ENCODE data around the gene GMIP. TPM values are rescaled to one million over a fixed set of nuclear protein-coding genes. Genes with fewer than 3 reads are reported as not detected.

Gene GMIP
- total and polyA plus RNA-seq, 2 of the 13 experiments (the other 11 are each of a cell fraction or from before 2014, with no cell fraction given), result 1.5 to 1.8 TPM

GRCh38 chr19:19663256-19664120 lies 20.0 kb upstream of the GMIP start, which contains the start of gene ATP13A1 (continued):
- TF ChIP-seq MIER2 (CRISPR knock-in tag; IDR thresholded peaks at IDR 0.05) (no peak), YY1 (IDR thresholded peaks at IDR 0.05; ENCODE audit: insufficient read depth, insufficient replicate concordance, low read depth, low read length) (peak; percentile 100), KAT7 (CRISPR knock-in tag; IDR thresholded peaks at IDR 0.05; ENCODE audit: borderline replicate concordance) (no peak; the same call in none of the 2 replicates), HMGXB3 (CRISPR knock-in tag; IDR thresholded peaks at IDR 0.05; ENCODE audit: borderline replicate concordance) (peak; percentile 19; the same call in 1 of the 2 replicates), REPIN1 (CRISPR knock-in tag; IDR thresholded peaks at IDR 0.05; ENCODE audit: borderline replicate concordance, low read depth) (peak; percentile 66; the same call in 1 of the 2 replicates), TRIM22 (IDR thresholded peaks at IDR 0.05) (no peak), ZNF580 (CRISPR knock-in tag; IDR thresholded peaks at IDR 0.05; ENCODE audit: borderline replicate concordance, low read depth) (no peak; the same call in 1 of the 2 replicates), HNF1A (IDR thresholded peaks at IDR 0.05; ENCODE audit: low read depth) (no peak), HNF1A (CRISPR knock-in tag; IDR thresholded peaks at IDR 0.05; ENCODE audit: borderline replicate concordance) (peak; percentile 23; the same call in 1 of the 2 replicates), DMAP1 (CRISPR knock-in tag; IDR thresholded peaks at IDR 0.05) (peak; percentile 76), ZBTB3 (CRISPR knock-in tag; IDR thresholded peaks at IDR 0.05; ENCODE audit: borderline replicate concordance, low read depth) (no peak), ZNF263 (CRISPR knock-in tag; IDR thresholded peaks at IDR 0.05) (no peak; the same call in 1 of the 2 replicates), CCAR2 (optimal IDR thresholded peaks at IDR 0.05; ENCODE audit: low read depth, low read length) (no peak), TBP (CRISPR knock-in tag; IDR thresholded peaks at IDR 0.05) (0 out of 2 replicates have a peak, but pooled peaks have one; percentile 67)

Data from HepG2 (cell line).